ENCODE measurements around the gene UNC13D. TPM values are rescaled to one million over a fixed set of nuclear protein-coding genes. Genes with fewer than 3 reads are reported as not detected.

UNC13D gene
- total RNA-seq, 1 donor from 2014 or later = 1.6 TPM

DNA sequence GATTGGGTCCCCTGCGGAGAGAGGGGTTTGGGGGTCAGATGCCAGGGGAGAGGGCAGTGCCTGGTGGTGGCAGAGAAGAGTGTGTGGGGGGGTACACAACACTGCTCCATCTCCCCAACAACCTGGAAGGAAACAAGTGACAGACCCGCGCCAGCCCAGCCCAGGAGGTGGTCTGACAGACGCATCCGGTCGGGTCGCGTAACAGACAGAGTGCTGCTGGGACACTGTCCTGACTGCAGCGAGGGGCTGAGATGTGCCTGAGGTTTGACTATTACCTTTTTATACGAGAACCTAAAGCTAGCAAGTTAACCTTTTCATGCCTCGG, 16.2 kb downstream of the UNC13D start:
- no peaks in the 10 kb centered on the region for H3K27me3 ChIP-seq (ENCODE audit: control insufficient read depth in 3 of 3, insufficient read depth in 3 of 3, low read length in 3 of 3)
- H3K9me3 ChIP-seq (ENCODE audit: control insufficient read depth in 3 of 3, low read length in 3 of 3) = no peaks in the 10 kb centered on the region
- peak overlapping the region; percentile 48 to 72 (median 59) for H3K4me3 ChIP-seq (ENCODE audit: low read length in 3 of 3)
- no peak overlapping the region for H3K27ac ChIP-seq (ENCODE audit: low read depth, low read length)
- peaks cover 19 to 26% (median 23%) of the 10 kb centered on the region in 3 donors for H3K4me1 ChIP-seq (ENCODE audit: control insufficient read depth in 3 of 3, insufficient read depth in 3 of 3, low read length in 3 of 3)
- peaks cover 23 to 28% (median 25%) of the 10 kb centered on the region in 3 donors for H3K36me3 ChIP-seq (ENCODE audit: control insufficient read depth in 3 of 3, insufficient read depth in 3 of 3, low read length in 3 of 3)
- peak overlapping the region; percentile 16 to 78 (median 57) for H3K9ac ChIP-seq (ENCODE audit: low read depth in 1 of 3, low read length in 3 of 3)

DNA sequence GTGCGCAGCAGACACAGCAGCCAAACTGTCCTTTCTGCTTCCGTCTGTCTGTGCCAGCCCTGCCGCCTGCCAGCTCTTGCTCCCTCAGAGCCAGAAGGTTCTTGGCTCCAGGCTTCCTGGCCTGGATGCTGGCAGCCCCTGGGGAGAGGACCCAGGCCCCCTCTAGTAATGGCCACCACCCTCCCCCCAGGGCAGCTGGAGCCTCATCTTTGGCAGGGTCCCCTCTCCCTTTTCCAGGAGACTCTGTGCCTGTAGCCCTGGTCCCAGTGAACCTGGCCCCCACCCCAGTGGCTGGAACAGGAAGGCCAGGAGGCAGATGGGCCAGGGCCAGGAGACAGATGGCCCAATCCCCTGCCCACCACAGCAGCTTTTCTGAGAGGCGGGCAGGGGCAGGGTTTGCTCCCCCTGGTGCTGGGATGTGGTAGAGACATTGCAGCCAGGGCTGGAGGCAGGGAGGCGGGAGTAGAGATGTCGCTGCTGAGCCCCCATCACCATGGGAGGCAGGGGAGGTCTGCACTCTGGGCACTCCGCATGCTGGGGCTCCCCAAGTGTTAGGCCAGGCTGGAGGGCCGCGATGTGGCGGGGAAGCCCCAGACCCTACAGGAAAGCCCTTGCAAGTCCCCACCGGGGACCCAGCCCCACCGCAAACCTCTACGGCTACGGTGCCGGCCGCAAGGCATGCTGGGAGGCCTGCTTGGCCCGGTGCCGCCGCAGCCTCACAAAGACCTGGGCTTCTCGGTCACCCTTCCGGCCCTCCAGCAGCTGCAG, 16.7 kb downstream of the UNC13D start:
- Histone ChIP-seq H3K9ac (ENCODE audit: low read depth in 1 of 3, low read length in 3 of 3) (peak overlapping the region; percentile 16 to 78 (median 57)), H3K27me3 (ENCODE audit: control insufficient read depth in 3 of 3, insufficient read depth in 3 of 3, low read length in 3 of 3) (no peaks in the 10 kb centered on the region), H3K4me1 (ENCODE audit: control insufficient read depth in 3 of 3, insufficient read depth in 3 of 3, low read length in 3 of 3) (peaks cover 19 to 25% (median 23%) of the 10 kb centered on the region in 3 donors), H3K9me3 (ENCODE audit: control insufficient read depth in 3 of 3, low read length in 3 of 3) (no peaks in the 10 kb centered on the region), H3K4me3 (ENCODE audit: low read length in 3 of 3) (peak overlapping the region; percentile 48 to 72 (median 59)), H3K36me3 (ENCODE audit: control insufficient read depth in 3 of 3, insufficient read depth in 3 of 3, low read length in 3 of 3) (peaks cover 25 to 31% (median 29%) of the 10 kb centered on the region in 3 donors), H3K27ac (ENCODE audit: low read depth, low read length) (peak overlapping the region; percentile 73)

GRCh38 chr17:75826561-75827307, 17.5 kb downstream of the UNC13D start:
- no peak overlapping the region for H3K4me3 ChIP-seq (ENCODE audit: low read length in 3 of 3)
- peak overlapping the region; percentile 73 for H3K27ac ChIP-seq (ENCODE audit: low read depth, low read length)
- no peaks in the 10 kb centered on the region for H3K9me3 ChIP-seq (ENCODE audit: control insufficient read depth in 3 of 3, low read length in 3 of 3)
- H3K9ac ChIP-seq (ENCODE audit: low read depth in 1 of 3, low read length in 3 of 3) = peak overlapping the region in 2 of 3 donors; percentile 16 to 78
- H3K4me1 ChIP-seq (ENCODE audit: control insufficient read depth in 3 of 3, insufficient read depth in 3 of 3, low read length in 3 of 3) = peaks cover 19 to 20% (median 20%) of the 10 kb centered on the region in 3 donors
- H3K27me3 ChIP-seq (ENCODE audit: control insufficient read depth in 3 of 3, insufficient read depth in 3 of 3, low read length in 3 of 3) = no peaks in the 10 kb centered on the region
- H3K36me3 ChIP-seq (ENCODE audit: control insufficient read depth in 3 of 3, insufficient read depth in 3 of 3, low read length in 3 of 3) = peaks cover 28 to 38% (median 32%) of the 10 kb centered on the region in 3 donors

DNA sequence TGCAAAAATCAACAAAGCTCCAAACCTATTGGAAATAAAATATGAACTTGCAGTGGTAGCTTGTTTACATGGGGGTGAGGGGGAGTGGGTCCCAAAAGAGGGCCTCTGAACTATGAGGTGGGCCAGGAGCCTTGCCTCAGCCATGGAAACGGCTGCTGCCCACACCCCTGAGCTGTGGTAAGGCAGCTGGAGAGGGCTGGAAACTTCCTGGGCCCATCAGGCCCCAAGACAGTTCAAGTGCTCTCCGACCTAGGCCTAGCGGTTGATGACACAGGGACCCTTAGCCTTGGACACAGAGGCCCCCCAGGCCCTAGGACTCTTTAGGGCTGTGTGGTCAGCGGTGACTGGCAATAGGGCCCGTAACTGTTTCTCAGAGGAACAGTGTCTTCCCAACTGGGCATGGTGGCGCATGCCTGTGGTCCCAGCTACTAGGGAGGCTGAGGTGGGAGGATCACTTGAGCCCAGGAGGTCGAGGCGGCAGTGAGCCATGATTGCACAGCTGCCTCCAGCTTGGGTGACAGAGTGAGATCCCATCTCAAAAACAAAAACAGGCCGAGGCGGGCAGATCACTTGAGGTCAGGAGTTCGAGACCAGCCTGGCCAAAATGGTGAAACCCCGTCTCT, 18.3 kb downstream of the UNC13D start:
- Histone ChIP-seq H3K4me1 (ENCODE audit: control insufficient read depth in 3 of 3, insufficient read depth in 3 of 3, low read length in 3 of 3) (peaks cover 19 to 20% (median 20%) of the 10 kb centered on the region in 3 donors), H3K9ac (ENCODE audit: low read depth in 1 of 3, low read length in 3 of 3) (no peak overlapping the region), H3K36me3 (ENCODE audit: control insufficient read depth in 3 of 3, insufficient read depth in 3 of 3, low read length in 3 of 3) (peaks cover 37 to 43% (median 38%) of the 10 kb centered on the region in 3 donors)

DNA sequence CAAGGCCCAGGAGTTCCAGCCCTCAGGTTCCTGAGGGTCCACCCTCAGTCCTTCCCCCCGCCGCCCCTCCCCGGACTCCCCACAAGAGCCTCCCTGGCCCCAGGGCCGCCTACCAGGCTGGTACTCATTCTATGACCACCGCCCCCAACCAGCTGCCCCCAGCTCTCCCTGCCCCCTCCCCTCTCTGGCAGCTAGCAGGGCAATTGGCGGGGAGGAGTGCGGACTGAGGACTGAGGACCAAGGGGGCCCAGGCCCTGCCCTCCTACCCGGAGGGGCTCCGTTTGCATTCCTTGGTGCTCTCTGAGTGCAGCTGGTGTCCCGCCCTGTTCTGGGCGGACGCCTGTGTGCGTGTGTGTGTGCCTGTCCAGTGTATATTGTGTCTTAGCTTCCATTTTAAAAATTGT, 19.1 kb downstream of the UNC13D start:
- Histone ChIP-seq H3K9ac (ENCODE audit: low read depth in 1 of 3, low read length in 3 of 3) (no peak overlapping the region), H3K27me3 (ENCODE audit: control insufficient read depth in 3 of 3, insufficient read depth in 3 of 3, low read length in 3 of 3) (no peaks in the 10 kb centered on the region), H3K4me1 (ENCODE audit: control insufficient read depth in 3 of 3, insufficient read depth in 3 of 3, low read length in 3 of 3) (peaks cover 19 to 20% (median 20%) of the 10 kb centered on the region in 3 donors), H3K27ac (ENCODE audit: low read depth, low read length) (no peak overlapping the region), H3K9me3 (ENCODE audit: control insufficient read depth in 3 of 3, low read length in 3 of 3) (no peaks in the 10 kb centered on the region), H3K36me3 (ENCODE audit: control insufficient read depth in 3 of 3, insufficient read depth in 3 of 3, low read length in 3 of 3) (peaks cover 37 to 49% (median 43%) of the 10 kb centered on the region in 3 donors), H3K4me3 (ENCODE audit: low read length in 3 of 3) (no peak overlapping the region)

More for the DNA sequence above, 18.3 kb downstream of the UNC13D start:
- Histone ChIP-seq H3K27ac (ENCODE audit: low read depth, low read length) (no peak overlapping the region), H3K9me3 (ENCODE audit: control insufficient read depth in 3 of 3, low read length in 3 of 3) (no peaks in the 10 kb centered on the region), H3K4me3 (ENCODE audit: low read length in 3 of 3) (no peak overlapping the region), H3K27me3 (ENCODE audit: control insufficient read depth in 3 of 3, insufficient read depth in 3 of 3, low read length in 3 of 3) (no peaks in the 10 kb centered on the region)

- H3K9ac ChIP-seq (ENCODE audit: low read depth in 1 of 3, low read length in 3 of 3) = no peak overlapping the region
- no peak overlapping the region for H3K4me3 ChIP-seq (ENCODE audit: low read length in 3 of 3)
- H3K4me1 ChIP-seq (ENCODE audit: control insufficient read depth in 3 of 3, insufficient read depth in 3 of 3, low read length in 3 of 3) = peaks cover 19 to 20% (median 20%) of the 10 kb centered on the region in 3 donors
- H3K27me3 ChIP-seq (ENCODE audit: control insufficient read depth in 3 of 3, insufficient read depth in 3 of 3, low read length in 3 of 3) = no peaks in the 10 kb centered on the region
- peaks cover 40 to 51% (median 44%) of the 10 kb centered on the region in 3 donors for H3K36me3 ChIP-seq (ENCODE audit: control insufficient read depth in 3 of 3, insufficient read depth in 3 of 3, low read length in 3 of 3)
- H3K27ac ChIP-seq (ENCODE audit: low read depth, low read length) = no peak overlapping the region
- H3K9me3 ChIP-seq (ENCODE audit: control insufficient read depth in 3 of 3, low read length in 3 of 3) = no peaks in the 10 kb centered on the region
Measured at GRCh38 chr17:75824666-75825065, 19.5 kb downstream of the UNC13D start.

DNA sequence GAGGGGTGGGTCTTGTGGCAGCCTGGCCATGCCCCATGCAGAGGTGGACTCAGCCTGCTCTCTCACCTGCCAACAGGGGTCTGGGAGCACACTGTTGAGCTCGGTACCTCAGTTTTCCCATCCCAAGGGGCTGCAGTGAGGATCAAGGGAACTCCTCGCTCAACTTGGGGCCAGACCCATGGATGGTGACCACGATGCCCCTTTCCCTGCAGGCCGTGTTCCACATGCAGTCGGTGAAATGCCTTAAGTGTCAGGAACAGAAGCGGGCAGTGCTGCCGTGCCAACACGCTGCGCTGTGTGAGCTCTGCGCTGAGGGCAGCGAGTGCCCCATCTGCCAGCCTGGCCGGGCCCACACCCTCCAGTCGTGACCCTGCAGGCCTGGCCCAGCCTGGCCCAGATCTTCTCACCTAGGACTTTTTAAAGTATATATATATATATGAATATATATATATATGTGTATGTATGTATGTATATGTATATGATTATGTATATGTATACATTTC, 20.1 kb downstream of the UNC13D start:
- Histone ChIP-seq H3K4me1 (ENCODE audit: control insufficient read depth in 3 of 3, insufficient read depth in 3 of 3, low read length in 3 of 3) (peaks cover 19 to 20% (median 20%) of the 10 kb centered on the region in 3 donors), H3K27ac (ENCODE audit: low read depth, low read length) (no peak overlapping the region), H3K9ac (ENCODE audit: low read depth in 1 of 3, low read length in 3 of 3) (no peak overlapping the region), H3K27me3 (ENCODE audit: control insufficient read depth in 3 of 3, insufficient read depth in 3 of 3, low read length in 3 of 3) (no peaks in the 10 kb centered on the region), H3K4me3 (ENCODE audit: low read length in 3 of 3) (no peak overlapping the region), H3K36me3 (ENCODE audit: control insufficient read depth in 3 of 3, insufficient read depth in 3 of 3, low read length in 3 of 3) (peaks cover 45 to 56% (median 48%) of the 10 kb centered on the region in 3 donors), H3K9me3 (ENCODE audit: control insufficient read depth in 3 of 3, low read length in 3 of 3) (no peaks in the 10 kb centered on the region)

DNA sequence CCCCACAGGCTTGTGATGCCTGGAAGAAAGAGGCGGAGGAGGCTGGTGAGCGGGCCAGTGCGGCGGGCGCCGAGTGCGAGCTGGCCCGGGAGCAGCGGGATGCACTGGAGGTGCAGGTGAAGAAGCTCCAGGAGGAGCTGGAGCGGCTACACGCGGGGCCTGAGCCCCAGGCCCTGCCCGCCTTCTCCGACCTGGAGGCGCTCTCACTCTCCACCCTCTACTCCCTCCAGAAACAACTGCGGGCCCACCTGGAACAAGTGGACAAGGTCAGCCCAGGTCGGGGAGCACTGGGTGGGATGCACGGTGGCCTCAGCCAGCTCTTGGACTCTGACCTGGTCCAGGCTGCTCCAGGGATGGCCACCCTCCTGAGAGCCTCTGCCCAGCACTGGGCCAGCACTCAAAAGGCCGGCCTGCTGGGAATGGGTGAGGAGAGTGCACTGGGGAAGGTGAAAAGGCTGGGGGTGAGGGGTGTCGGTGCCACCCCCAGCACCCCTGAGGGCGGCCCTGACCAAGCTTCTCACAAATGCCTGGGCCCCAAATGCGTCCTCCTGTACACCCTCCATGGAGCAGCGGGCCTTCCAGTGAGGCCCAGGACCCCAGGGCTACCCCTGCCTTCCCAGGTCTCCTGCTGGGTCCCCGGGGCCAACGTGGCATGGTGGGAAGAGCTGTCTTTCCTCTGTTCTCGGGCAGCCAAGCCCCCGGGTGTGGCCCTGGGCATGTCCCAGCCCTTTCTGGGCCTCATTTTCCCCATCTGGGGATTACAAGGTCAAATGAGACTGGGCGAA, 20.8 kb downstream of the UNC13D start:
- H3K36me3 ChIP-seq (ENCODE audit: control insufficient read depth in 3 of 3, insufficient read depth in 3 of 3, low read length in 3 of 3) = peaks cover 47 to 63% (median 55%) of the 10 kb centered on the region in 3 donors
- no peak overlapping the region for H3K27ac ChIP-seq (ENCODE audit: low read depth, low read length)
- H3K9ac ChIP-seq (ENCODE audit: low read depth in 1 of 3, low read length in 3 of 3) = no peak overlapping the region
- no peaks in the 10 kb centered on the region for H3K9me3 ChIP-seq (ENCODE audit: control insufficient read depth in 3 of 3, low read length in 3 of 3)
- peaks cover 17 to 20% (median 19%) of the 10 kb centered on the region in 3 donors for H3K4me1 ChIP-seq (ENCODE audit: control insufficient read depth in 3 of 3, insufficient read depth in 3 of 3, low read length in 3 of 3)
- no peak overlapping the region for H3K4me3 ChIP-seq (ENCODE audit: low read length in 3 of 3)
- H3K27me3 ChIP-seq (ENCODE audit: control insufficient read depth in 3 of 3, insufficient read depth in 3 of 3, low read length in 3 of 3) = no peaks in the 10 kb centered on the region

GRCh38 chr17:75822800-75823166, 21.4 kb downstream of the UNC13D start:
- Histone ChIP-seq H3K27ac (ENCODE audit: low read depth, low read length) (no peak overlapping the region), H3K4me1 (ENCODE audit: control insufficient read depth in 3 of 3, insufficient read depth in 3 of 3, low read length in 3 of 3) (peaks cover 11 to 14% (median 12%) of the 10 kb centered on the region in 3 donors), H3K36me3 (ENCODE audit: control insufficient read depth in 3 of 3, insufficient read depth in 3 of 3, low read length in 3 of 3) (peaks cover 53 to 70% (median 60%) of the 10 kb centered on the region in 3 donors), H3K27me3 (ENCODE audit: control insufficient read depth in 3 of 3, insufficient read depth in 3 of 3, low read length in 3 of 3) (no peaks in the 10 kb centered on the region), H3K4me3 (ENCODE audit: low read length in 3 of 3) (no peak overlapping the region), H3K9ac (ENCODE audit: low read depth in 1 of 3, low read length in 3 of 3) (no peak overlapping the region), H3K9me3 (ENCODE audit: control insufficient read depth in 3 of 3, low read length in 3 of 3) (no peaks in the 10 kb centered on the region)
